HG03097 (cell line): ENCODE results near the gene CCDC61.

Source experiments
- ATAC-seq: cut with Tn5 transposase; IDR thresholded peaks from one replicate; pipeline ENCODE4 v1.9.1; 2021; ENCODE audit not compliant: unreplicated experiment, low FRiP score

Gene CCDC61

GRCh38 chr19:46014941-46015686 lies 19.8 kb downstream of the CCDC61 start:
- no peak for ATAC-seq

DNA sequence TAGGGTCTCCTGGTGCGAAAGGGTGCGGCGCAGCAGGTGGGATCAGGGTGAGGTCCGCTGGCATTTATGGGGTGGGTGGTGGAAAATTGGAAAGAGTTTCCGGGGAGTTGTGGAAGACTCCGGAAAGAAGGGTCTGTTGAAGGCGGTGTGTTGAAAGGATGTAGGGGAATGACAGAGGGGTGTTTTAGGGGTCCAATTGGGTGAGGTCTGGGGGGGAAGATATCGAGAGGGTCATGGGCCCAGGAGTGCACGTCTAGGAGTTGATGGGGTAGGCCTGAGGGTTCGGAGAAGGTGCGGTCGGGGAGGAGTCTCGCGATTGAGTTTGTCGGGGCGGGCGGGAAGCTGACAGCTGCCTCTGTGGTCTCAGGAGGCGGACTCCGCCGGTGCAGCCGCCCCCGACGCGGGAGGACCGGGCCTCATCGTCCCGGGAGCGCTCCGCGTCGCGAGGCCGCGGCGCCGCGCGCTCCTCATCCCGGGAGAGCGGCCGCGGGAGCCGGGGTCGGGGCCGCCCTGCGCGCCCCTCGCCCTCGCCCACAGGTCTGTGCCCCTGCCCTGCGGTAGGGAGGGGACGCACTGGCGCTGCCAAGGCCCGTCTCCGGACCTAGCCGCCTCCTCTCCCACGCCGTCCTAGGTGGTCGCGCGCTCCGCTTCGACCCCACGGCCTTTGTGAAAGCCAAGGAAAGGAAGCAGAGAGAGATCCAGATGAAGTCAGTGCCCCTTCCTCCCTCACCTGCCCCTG lies 20.6 kb downstream of the CCDC61 start:
- no peak for ATAC-seq

DNA sequence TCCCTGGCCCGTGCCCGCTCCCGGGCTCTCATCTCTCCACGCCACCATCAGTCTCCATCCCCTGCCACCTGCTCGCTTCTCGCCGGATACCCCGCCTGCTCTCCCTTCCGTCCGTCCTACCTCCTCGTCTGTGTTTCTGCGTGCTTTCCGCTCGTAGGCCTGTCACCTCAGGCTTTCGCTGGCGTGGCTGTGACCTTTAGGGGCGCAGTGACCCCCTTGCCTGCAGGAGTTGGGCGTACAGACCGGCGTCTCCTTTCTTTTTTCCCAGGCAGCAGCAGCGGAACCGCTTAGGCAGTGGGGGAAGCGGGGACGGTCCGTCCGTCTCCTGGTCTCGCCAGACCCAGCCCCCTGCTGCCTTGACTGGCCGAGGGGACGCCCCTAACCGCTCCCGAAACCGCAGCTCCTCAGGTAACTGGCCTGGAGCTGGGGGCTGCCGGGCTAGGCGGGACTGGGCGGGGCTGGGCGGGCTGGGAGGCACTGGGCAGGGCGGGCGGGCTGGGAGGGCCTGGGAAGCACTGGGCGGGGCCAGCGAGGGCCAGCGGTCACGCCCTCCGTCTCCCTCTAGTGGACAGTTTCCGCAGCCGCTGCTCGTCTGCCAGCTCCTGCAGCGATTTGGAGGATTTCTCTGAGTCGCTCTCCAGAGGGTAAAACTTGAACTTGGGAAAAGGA lies 21.3 kb downstream of the CCDC61 start:
- ATAC-seq: no peak

DNA sequence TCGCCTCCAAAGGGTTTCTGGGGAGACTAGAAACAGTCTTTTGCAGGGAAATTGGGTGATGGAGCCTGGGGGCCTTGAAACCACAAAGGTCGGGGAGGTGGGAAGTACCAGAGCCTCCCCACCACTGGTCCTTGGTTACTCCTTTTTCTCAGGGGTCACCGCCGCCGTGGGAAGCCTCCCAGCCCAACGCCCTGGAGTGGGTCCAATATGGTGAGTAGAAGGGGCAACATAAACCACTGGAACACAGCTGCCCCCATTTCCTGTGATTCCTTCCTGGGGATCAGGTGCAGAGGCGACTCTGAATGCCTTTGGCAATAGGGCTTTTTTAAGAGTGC lies 21.8 kb downstream of the CCDC61 start:
- no peak for ATAC-seq

- no peak for ATAC-seq
These were observed 22.8 kb downstream of the CCDC61 start for GRCh38 chr19:46017874-46018675.

DNA sequence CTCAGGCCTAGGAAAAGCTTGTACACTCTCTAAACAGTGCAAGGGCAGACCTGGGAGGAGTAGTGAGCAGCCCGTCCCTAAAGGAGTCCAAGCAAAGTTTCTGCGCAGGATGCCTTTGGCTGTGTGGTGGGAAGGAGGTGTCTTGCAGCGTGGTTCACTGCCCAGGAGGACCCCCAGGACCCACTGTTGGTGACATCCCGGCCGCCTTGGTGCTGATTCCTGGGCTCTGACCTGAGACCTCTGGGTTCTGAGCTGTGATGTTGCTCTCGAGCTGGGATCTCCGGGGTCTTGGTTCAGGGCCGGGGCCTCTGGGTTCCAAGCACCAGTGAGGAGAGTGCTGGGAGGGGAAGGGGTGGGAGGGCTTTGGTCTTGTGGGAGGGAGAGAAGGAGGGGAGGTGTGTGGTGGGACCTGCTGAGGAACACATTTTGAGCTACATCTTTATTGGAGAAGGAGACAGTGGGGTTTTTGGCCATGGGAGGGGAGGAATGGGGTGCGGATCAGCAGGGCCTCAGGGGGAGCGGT lies 23.5 kb downstream of the CCDC61 start:
- ATAC-seq: no peak

DNA sequence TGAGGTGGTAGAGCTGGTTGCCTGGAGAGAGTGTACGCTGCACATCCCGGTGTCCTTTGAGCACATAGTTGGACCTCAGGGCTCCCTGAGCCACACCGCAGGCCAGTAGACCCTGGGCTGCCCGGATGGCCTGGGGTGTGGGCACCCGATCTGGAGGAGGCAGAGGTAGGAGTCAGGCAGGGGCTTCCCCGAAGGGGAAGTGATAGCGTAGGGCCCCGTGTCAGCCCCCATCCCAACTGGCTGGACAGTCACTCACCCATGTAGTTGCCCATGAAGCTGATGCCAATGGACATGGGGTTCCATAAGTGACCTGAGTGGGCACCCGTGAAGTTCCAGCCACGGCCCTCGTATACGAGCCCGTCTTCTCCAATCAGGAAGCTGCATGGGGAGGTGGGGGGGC lies 24.0 kb downstream of the CCDC61 start:
- no peak for ATAC-seq

GRCh38 chr19:46020819-46021125 lies 25.5 kb downstream of the CCDC61 start:
- no peak for ATAC-seq

- ATAC-seq: no peak
These were observed 26.3 kb downstream of the CCDC61 start for GRCh38 chr19:46021531-46022041.

- ATAC-seq: no peak
These were observed 26.8 kb downstream of the CCDC61 start for GRCh38 chr19:46022061-46022430.

GRCh38 chr19:46022431-46023310 lies 27.4 kb downstream of the CCDC61 start, which contains the start of gene PGLYRP1:
PGLYRP1 (minus strand) TSS chr19:46023053; CDS start chr19:46023021, 32 bp downstream.
- ATAC-seq: no peak

DNA sequence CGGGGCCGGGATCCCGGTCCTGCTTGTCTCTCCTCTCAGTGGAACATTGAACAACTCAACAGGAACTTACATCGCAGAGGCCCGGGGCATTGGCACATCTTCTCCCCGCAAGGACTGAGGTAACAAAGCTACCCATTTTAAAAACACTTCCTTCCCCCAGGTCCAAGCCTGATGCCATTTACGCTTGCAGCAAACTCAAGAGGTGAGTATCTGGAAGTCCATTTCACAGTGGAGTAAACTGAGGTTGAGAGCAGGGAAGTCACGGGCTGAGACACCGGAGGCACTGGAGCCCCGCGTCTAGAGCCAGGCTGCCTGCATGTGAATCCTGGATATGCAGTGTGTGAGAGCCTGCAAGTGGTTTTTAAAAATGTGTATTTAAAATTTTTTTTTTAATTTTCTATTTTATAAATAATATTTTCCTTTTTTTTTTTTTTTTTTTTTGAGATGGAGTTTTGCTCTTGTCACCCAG lies 28.1 kb downstream of the CCDC61 start:
- ATAC-seq: no peak

- no peak for ATAC-seq
These were observed 30.6 kb downstream of the CCDC61 start for GRCh38 chr19:46025835-46026234.

DNA sequence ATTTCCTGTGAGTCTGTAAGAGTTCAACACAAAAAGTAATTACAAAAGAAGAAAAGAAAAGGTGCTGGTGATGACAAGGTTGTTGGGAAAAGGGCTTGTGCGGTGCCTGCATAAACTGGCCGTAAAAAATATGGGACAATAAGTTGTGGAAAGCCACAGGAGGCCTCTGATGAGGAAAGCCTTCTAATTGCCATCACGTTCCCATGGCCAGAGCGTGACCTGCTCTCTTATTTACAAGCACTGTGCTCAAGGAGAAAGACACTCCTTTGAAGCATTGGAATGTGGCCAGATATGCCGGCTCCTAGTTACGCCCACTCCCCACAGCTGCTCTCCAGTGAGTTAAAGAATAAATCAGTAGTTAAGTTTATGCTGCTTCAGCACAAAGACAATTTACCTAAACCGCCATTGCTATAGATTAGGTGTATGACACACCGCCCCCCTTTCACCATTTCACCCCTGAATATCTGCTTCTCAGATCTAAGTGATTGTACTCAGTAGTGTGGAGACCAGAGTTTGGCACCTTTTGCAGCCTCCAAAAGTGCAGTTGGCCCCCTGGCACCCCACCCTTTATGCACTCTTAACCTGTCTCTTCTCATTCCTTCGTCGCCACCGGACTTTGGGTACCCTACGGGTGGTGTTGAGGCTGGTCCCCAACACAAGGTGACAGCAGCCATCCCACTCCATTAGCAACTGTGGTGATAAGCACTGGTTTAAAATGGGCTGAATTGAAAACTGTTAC lies 35.7 kb downstream of the CCDC61 start:
- ATAC-seq: no peak

GRCh38 chr19:46031781-46032596 lies 36.7 kb downstream of the CCDC61 start:
- no peak for ATAC-seq

- ATAC-seq: no peak
These were observed 37.3 kb downstream of the CCDC61 start for GRCh38 chr19:46032597-46033025.

DNA sequence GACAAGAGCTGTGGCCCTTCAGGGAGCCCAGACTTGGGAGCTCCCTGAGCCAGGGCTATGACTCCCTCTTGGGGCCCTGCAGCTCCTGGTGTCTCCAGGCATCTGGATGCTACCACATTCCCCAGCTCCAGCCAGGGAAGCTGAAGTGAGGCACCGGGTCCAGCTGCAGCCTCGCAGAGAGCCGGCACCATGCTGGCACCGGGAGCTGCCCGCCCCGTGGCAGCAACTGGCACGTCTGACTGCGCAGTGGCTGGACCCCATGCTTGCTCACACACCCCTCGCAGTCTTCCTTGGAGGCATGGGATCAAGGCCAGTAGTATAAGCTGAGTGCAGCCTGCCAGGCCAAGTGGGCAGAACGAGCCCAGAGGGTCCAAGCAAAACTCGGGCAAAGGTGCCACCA lies 38.1 kb downstream of the CCDC61 start:
- no peak for ATAC-seq

DNA sequence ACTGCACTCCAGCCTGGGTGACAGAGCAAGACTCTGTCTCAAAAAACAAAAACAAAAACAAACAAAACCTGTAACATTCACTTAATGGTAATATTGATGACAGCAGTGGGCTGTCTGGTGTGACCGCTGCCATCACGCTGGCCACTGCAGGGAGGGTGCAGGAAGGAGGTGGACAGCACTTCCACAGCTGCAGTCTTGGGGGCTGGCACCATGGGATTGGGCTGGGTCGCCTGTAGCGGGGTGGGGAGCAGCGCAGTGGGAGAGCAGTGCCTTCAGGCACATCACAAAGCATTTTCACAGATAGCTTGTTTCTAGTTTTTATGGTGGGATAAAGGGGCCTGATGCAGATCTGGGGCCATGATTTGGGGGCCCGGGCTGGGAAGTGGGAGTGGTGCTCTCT lies 40.3 kb downstream of the CCDC61 start:
- no peak for ATAC-seq
